Measurements from ENCODE around the gene TMTC1.
"Not testable (repeated sequence)": the region's sequence is repeated elsewhere in the genome, so short reads cannot be mapped to it uniquely, and the experiment has no call there.

TMTC1 gene

DNA sequence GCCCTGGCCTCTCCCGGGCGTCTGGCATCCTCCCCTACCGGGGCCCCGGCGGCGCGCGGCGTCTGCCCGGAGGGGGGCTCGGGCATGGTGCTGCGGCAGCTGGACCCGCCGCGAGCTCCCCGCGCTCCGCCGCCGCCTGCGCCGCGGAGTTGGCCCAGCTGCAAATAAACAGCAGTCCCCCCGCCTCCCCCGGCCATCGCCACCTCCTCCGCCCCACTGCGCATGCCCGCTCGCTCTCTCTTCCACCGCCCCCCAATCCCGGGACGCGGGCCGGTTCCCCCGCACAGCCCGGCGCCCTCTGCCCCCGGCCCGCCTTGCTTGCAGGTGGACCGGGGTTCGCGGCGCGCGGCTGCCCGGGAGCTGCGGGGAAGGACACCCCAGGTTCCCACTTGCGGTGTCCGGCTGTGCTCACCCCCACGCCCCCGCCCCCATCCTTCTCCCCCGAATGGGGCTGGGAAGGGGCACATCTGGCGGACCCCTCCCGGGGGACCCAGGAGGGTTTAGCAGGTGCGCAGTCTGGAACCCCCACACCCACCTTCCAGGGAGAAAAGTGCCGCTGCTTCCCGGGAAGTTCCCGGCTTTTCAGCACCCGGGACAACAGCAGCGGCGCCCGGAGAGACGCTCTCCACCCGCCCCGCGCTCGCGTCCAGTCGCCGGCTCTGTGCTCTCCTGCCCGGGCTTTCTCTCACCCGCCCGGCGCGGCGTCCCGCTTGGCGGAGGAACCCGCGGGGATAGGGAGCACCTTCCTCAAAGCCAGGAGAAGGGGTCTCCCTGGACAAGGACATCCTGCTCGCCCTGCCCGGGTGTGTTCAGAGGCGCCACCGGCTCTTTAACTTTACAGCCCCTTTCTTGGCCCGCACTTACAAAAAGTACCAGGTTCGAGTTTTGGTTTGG, at the start of gene TMTC1:
TMTC1 (minus strand) TSS at position 170 of the 894 bp plus-strand sequence. CDS start 191 bp downstream, outside the sequence.
- peak in 49 of 56 donors; percentile 16 to 81 (median 59) for DNase-seq

DNA sequence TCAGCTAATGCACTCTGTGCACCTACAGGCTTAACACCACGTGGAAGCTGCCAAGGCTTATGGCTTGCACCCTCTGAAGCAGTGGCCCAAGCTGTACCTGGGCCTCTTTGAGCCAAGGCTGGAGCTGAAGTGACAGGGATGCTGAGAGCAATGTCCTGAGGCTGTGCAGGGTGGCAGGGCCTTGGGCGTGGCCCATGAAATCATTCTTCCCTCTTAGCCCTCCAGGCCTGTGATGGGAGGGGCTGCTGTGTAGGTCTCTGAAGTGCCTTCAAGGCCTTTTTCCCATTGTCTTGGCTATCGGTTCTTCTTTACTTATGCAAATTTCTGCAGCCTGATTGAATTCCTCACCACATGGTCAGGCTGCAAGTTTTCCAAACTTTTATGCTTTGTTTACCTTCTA, 47.4 kb upstream of the TMTC1 start:
- no peak for DNase-seq

DNA sequence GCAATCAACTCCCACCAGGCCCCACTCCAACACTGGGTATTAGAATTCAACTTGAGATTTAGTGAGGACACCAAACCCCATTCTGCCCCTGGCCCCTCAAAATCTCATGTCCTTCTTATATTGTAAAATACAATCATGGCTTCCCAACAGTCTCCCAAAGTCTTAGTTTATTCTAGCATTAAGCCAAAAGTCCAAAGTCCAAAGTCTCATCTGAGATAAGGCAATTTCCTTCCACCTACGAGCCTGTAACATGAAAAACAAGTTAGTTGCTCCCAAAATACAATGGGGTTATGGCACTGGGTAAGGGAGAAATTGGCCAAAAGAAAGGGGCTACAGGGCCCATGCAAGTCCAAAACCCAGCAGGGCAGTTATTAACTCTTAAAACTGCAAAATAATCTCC, 46.6 kb upstream of the TMTC1 start:
- DNase-seq = no peak

DNA sequence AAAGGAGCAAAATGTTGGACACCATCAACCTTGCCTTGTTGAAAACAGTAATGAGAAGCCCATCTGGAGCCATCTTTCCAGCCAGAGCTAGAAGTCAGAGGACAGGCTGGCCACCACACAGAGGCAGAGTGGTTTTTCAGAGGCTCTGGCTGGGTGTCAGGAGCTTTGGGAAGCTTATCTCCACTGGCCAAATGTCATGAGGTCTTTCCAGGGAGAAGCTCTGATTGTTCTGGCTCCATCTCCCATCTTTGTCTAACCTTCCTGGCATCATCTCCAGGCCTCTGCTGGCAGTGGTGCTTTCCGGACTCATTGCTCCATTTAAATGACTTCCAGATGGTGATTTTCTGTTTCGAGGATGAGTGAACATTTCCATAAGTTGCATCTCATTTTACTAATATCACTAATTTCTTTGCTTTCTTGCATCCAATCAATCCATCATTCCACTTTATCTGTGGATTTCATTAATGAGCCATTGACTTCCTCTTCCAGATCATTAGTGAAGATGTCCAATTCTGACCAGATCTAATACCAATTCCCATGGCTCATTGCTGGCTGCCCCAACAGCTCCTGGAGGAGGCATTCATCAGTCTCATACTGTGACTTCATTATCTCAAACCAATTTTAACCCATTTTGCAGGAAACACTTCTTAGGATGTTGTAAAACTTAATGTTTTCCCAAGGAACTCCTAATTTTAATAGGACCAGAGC, 35.3 kb upstream of the TMTC1 start:
- no peak for DNase-seq

DNA sequence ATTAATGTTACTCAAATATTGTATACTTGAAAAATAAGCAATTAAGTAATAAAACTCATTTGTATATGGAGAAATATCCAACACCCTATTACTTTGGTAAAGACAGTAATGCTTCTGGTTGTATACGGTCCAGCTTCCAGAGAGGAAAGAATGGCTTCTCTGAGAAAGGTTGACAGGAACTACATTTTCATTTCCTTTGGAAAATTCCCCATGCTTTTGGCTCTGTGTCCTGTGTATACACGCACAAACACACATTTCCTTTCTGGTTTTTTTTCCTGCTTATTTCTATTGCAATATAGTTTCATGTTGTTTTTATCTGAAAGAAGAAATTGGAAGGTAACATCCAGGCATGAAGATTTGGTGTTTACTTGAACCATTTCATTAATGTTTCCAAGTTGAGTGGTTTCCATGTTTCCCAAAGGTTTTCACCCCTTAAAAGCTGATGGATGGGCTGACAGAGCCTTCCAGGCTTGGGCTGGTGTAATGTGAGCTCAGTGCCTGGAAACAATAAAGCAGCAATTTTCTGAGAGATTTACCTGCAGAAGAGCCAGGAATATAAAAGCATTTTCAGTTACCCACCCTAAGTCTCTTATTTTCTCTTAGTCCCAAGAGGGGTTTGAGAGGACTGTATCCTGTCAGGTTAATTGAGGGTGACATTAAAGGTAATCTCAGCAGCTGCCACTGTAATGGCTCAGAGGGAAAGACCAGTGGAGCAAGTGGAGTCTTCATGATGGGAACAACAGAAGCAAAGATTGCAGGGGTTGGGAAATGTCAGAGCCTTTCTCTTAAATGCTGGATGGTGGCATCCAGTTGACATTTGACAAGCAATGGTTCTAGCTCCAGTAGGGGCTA, 33.4 kb upstream of the TMTC1 start:
- DNase-seq = no peak

DNA sequence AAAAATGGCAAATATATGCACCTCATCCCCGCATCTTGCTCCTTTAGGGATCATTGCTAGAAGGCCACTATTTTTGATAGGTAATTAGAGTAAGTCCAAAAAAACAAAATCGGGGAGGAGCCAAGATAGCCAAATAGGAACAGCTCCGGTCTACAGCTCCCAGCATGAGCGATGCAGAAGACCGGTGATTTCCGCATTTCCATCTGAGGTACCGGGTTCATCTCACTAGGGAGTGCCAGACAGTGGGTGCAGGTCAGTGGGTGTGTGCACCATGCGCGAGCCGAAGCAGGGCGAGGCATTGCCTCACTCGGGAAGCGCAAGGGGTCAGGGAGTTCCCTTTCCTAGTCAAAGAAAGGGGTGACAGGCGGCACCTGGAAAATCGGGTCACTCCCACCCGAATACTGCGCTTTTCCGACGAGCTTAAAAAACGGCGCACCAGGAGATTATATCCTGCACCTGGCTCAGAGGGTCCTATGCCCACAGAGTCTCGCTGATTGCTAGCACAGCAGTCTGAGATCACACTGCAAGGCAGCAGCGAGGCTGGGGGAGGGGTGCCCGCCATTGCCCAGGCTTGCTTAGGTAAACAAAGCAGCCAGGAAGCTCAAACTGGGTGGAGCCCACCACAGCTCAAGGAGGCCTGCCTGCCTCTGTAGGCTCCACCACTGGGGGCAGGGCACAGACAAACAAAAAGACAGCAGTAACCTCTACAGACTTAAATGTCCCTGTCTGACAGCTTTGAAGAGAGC, 26.0 kb upstream of the TMTC1 start:
- DNase-seq = not testable (repeated sequence)

DNA sequence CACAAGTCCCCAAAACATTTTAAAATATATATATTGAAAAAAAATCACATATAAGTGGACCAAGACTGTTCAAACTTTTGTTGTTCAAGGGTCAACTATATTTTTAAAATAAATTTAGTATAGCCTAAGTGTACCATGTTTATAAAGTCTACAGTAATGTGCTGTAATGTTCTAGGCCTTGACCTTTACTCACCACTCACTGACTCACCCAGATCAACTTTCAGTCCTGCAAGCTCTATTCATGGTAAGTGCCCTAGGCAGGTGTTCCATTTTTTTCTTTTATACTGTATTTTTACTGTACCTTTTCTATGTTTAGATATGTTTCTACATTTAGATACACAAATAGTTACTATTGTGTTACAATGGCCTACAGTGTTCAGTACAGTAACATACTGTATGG, 23.4 kb upstream of the TMTC1 start:
- DNase-seq = no peak

DNA sequence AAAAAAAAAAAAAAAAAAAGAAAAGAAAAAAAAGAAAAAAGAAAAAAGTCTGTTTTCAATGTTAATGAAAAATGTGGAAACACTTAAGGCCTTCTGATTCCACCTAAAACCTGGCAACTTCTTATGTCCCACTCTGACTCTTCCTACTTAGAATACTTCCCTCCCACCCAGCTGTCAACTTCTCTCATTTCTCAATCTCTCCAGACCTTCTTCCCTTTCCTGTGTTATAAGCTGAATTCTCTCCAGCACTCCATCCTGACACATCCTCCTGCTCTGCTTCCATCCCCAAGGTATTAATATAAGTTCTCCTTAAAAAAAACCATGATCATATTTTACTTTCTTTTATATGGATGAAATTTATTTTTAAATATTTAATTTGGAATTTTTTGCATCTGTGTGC, 20.3 kb upstream of the TMTC1 start:
- no peak for DNase-seq

DNA sequence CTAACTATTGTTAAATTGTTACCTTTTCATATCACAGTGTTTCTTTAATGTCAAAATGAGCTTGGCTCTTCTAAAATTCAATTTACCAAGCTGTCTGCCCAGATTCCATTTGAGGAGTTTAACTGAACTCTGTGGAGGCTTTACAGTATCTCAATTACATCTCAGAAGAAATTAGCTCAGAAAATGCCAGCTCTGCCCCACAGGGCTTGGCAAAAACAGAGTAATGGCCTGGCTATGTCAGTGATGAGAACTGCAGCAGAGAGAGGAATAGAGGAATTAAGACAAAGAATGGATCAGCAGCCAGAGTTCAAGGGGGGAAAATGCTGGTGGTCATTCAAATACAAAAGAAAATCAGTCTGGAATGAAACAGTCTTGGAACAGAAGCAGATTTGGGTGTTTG, 15.8 kb upstream of the TMTC1 start:
- DNase-seq = no peak

DNA sequence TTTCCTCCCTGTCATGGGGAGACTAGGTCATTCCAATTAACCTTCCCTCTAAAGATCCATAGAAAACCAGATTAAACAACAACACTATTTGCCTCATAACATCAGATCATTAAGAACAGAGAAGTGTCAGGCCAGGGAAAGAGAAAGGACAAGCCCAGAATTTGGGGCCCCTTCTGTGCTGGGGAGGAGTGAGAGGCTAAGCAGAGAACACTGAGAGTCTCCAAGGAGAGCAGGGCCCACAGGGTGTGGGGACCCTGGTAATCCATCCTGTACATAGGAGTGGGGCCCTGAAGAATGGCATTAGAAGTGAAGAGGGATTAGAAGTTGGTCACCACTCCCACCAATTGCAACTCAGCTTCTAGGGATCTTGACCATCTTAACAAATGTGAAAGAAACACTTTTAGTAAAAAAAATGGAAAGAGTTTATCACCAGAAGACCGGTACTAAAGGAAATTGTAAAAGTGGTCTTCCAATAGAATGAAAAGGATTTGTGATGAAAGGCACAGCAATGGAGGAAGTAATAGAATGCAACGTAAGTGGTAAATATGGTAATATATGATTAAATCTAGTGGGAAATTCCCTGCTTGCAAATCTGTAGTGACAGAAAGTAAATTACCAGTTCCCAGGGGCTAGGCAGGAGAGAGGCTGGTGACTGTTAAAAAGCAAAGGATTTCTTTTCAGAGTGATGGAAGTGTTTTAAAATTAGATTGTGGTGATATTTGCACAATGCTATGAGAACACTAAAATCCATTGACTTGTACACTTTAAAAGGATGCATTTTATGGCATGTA, 14.0 kb upstream of the TMTC1 start:
- DNase-seq = no peak

DNA sequence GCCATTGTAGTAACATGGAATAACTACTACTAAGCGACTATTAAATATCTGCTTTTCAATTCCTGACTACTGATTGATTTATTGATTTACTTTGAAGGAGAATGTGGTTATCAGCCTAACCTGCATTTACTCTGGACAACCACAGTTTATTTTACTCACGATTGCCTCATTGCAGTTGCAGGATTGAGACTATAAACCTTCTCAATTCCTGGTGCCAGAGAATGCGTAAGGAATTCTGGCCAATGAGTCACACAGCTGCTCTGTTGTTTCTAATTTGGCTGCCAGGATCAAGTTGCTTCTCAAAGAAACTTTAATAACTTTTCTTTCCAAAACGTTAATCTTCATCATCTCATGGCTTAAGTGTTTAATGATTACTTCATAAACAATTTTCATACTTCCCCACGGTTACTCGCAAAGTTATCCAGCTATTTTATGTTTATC, 13.1 kb upstream of the TMTC1 start:
- DNase-seq = no peak

DNA sequence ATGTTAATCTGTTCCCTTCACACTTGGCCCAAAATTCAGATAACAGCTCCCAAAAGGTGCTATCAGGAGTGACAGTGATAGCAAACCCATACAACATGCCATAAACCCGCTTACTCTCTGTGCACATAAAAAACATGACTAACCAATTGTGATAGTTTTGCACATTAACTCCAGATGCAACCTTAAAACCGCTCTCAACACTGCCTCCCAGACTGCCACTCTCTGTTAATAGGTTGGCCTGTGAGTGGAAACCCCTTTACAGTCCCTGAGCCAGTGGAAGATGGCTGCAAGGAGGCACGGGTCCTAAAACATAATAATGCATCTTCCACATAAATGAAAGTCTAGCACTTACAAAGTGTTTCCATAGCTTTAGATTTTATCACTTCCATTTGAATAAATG, 12.0 kb upstream of the TMTC1 start:
- no peak for DNase-seq

DNA sequence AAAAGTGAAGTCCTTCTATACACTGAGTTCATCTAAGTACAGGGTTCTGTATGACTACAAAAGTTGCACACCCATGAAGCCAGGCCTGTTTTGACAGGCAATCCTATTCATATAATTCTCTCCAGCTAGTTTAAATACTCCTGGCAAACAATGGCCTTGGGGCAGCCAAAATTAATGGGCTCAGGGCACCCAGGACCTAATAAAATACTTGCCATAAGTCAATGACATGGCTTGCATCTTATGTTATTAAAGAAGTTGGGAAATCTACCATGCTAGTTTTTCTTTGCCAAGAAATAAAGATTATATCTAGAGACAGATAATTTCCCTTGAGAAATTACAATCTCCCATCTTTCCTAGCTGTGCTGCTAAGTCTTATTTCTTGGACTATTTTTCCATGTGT, 11.1 kb upstream of the TMTC1 start:
- DNase-seq = no peak

DNA sequence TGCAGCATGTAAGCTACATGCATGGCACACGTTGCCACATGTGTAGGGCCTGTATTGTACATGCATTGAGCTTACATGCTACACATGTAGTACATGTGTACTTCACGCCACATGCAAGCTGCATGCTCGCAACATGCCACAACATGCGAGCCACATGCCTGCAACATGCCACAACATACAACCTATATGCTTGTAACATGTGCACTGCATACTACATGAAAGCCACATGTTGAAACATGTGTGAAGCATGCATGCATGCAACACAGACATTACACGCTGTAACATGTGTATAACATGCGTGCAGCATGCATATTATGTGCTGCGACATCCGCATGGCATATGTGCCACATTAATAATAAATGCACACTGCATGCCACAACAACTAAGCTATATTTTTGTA, 9.1 kb upstream of the TMTC1 start:
- no peak for DNase-seq

DNA sequence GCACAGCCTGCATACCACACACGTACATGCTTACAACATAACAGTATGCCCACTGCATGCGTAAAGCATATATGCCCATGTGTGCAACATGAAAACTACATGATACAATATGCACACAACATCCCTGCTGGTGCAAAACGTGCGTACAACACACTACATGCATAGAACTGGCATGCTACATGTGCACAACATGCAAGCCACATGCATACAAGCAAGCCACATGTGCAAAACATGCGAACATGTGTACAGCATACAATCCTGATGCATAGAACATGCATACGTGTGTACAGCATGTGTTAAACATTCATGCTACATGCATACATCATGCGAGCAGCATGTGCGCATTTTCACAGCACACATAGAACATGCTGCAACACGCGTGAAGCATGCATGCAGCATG, 8.4 kb upstream of the TMTC1 start:
- no peak for DNase-seq

DNA sequence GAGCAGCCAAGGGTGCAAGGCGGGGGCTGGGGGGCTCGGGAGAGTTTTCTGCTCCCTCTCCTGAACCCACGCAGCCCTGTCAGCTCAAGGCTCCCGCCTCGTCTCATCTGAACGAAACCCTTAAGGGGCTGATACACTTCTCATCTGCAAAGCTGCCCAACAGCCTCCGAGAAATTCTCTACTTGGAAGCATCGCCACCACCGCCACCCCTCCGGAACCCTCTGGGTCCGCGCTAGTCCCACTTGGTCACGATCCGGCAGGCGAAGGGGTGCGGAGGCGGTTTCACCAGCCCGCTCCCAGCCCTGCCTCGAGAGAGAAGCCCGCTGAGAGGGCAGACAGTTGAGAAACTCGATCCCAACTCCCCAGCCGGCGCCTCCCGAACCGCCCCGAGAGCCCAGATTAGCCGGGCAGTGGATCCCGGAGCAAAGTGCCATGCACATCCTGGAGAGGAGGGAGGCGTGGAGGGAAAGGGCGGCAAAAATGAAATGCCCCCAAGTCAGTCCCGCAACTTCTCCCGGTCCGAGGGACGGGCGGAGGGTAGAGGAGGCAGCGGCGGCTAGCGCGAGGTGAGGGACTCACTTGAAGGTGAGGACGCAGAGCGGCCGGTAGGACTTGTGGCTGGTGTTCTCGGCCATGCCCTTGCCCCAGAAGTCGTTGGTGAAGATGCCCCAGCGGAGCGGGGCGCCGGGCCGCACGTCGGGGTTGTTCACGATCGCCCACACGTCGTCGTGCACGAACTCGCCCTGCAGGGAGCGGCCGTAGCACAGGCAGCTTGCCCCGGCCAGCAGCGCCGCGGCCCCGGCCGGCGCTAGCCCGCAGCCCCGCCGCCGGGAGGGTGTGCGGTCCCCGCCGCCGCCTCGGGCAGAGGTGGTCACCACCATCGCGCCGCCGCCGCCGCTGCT, 620 bp downstream of the TMTC1 start:
- DNase-seq = peak in 23 of 56 donors; percentile 11 to 70 (median 38)

DNA sequence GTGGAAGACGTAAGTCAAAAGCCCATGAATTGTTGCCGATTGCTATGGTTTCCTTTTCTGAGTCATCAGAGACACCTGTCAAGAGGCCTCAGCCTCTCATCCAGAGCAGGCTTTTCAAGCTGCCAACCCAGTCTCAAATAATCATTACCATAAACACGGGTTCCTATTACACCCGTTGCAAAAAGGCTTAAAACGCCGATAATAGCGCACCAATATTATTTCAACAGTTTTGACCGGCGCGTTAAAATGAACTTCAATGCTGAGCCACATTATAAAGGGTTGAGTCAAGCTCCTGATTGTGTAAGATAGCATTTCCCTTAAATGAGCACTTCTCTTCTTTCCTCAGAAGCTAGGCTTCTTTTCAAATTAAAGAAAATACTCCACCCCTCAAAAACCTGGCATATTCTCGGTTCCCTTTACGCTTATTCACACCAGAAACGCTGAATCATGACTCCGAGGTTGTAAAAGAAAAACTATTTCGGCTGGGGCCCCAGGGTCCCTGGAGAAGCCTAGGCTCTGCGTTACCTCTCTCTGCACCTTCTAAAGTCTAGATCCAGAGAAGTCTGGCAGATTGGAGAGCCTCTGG, 1.4 kb downstream of the TMTC1 start:
- DNase-seq = peak in 2 of 56 donors; percentile 44 to 60

DNA sequence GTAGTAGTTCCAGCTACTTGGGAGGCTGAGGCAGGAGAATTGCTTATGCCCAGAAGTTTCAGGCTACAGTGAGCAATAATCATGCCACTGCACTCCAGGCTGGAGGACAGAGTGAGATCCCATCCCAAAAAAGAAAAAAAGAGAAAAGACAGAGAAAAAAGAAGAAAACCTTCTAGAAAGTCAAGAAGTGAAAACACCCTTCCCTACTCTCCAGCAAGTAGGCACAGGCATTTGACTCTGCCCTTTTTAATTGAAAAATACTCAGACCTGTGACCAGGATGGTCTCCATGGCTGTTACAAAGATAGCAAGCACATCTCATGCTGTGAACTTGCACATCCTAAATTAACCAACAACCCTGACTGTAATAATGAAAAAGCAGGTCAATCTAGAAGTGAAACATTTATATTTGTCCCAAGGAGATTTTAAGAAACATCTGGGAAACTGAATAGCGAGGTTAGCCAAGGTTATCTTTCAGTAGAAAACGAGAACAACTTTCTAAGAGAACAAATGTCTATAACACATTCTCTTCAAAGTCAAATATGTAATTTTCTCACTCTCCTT, 2.0 kb downstream of the TMTC1 start:
- DNase-seq = no peak

Measured in amygdala (tissue), 56 donors.